Gastrocnemius medialis (tissue), 4 donors: ENCODE results near the gene HOXC11.

Experiments used
- POLR2A ChIP-seq, 2 donors: fragments of 450-650 bp; IDR thresholded peaks; one replicate each; pipeline ENCODE4 v1.6.1; 2017; ENCODE audit warnings: antibody characterized with exemption in 2 of 2, mild to moderate bottlenecking in 2 of 2, moderate library complexity in 2 of 2
- TF ChIP-seq, protein P1 (sequence below), 5 experiments: fragments of 450-650 bp in 3 of 5; fragments of 200-600 bp in 2 of 5; sonication (generic) in 2 of 5; IDR thresholded peaks in 4 of 5; conservative IDR thresholded peaks in 1 of 5; 1 replicate in 4 of 5; 2 replicates in 1 of 5; pipeline ENCODE4 v1.5.1; 2016 to 2019; ENCODE audit warnings: antibody characterized with exemption in 5 of 5, mild to moderate bottlenecking in 3 of 5, moderate library complexity in 3 of 5

DNA sequence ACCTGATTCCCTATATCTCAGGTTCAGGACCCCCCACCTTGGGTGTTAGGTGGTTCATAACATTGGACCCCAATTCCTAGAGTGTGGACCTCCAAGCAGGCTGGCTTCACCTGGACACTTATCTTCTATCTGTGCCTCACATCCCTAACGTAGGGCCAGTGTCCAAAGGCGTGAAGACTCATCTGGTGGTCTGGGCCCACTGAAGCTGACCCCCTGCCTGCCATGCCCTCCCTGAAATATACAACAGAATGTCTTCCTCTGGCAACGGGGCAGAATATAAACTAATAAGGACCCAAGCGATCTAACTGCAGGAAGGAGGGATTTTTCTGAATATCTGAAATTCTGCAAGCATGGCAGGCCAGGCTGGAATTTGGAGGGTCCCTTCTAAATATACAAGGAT, 28.7 kb upstream of the HOXC11 start:
- TF ChIP-seq POLR2A (IDR thresholded peaks at IDR 0.05) = no peak
- TF ChIP-seq, protein P1, sequence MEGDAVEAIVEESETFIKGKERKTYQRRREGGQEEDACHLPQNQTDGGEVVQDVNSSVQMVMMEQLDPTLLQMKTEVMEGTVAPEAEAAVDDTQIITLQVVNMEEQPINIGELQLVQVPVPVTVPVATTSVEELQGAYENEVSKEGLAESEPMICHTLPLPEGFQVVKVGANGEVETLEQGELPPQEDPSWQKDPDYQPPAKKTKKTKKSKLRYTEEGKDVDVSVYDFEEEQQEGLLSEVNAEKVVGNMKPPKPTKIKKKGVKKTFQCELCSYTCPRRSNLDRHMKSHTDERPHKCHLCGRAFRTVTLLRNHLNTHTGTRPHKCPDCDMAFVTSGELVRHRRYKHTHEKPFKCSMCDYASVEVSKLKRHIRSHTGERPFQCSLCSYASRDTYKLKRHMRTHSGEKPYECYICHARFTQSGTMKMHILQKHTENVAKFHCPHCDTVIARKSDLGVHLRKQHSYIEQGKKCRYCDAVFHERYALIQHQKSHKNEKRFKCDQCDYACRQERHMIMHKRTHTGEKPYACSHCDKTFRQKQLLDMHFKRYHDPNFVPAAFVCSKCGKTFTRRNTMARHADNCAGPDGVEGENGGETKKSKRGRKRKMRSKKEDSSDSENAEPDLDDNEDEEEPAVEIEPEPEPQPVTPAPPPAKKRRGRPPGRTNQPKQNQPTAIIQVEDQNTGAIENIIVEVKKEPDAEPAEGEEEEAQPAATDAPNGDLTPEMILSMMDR (IDR thresholded peaks at IDR 0.05 in 4 of 5, conservative IDR thresholded peaks at IDR 0.05 in 1 of 5) = no peak
